Adrenal gland (tissue), 12 donors: ENCODE data around the gene OR10A5. TPM values are rescaled to one million over a fixed set of nuclear protein-coding genes. Genes with fewer than 3 reads are reported as not detected.

ENCODE experiments used
- DNase-seq, 7 donors: peaks; one replicate each; pipeline ENCODE4 v3.0.0-alpha.2; 2019 to 2020
- H3K27ac ChIP-seq, 5 donors: fragments of 200-600 bp; sonication (generic) in 4 of 5; 1 replicate in 3 of 5; 2 replicates in 2 of 5; pipeline versions ENCODE4 v1.5.1 to v1.8.0; 2016 to 2020; ENCODE audit warnings: mild to moderate bottlenecking in 1 of 5
- H3K27me3 ChIP-seq: fragments of 200-600 bp; 2 replicates; pipeline ENCODE4 v1.8.0; 2021
- H3K36me3 ChIP-seq, 2 donors: fragments of 200-600 bp; replicated peaks in 1 of 2; 1 replicate in 1 of 2; 2 replicates in 1 of 2; pipeline versions ENCODE4 v1.5.1 to v1.8.0; 2018 to 2022
- H3K4me1 ChIP-seq, 2 donors: fragments of 200-600 bp; replicated peaks in 1 of 2; 1 replicate in 1 of 2; 2 replicates in 1 of 2; pipeline versions ENCODE4 v1.5.1 to v1.8.0; 2018 to 2021
- H3K4me3 ChIP-seq, 4 donors: fragments of 200-600 bp; sonication (generic) in 3 of 4; one replicate each; pipeline ENCODE4 v1.5.1; 2016 to 2018
- H3K9me3 ChIP-seq, 3 donors: fragments of 200-600 bp; sonication (generic) in 1 of 3; replicated peaks in 1 of 3; 1 replicate in 2 of 3; 2 replicates in 1 of 3; pipeline versions ENCODE4 v1.5.1 to v1.8.0; 2016 to 2021
- POLR2A ChIP-seq, 2 donors: fragments of 450-650 bp; IDR thresholded peaks; one replicate each; pipeline ENCODE4 v1.6.1; 2017; ENCODE audit warnings: antibody characterized with exemption in 2 of 2, mild to moderate bottlenecking in 2 of 2, moderate library complexity in 1 of 2
- WGBS, 4 donors: extraction: QIAGEN DNeasy Blood & Tissue Kit in 2 of 4; methylation state at CpG; one replicate each; pipeline versions ENCODE4 v1.1.5 to v1.1.7; 2013 to 2017; 5-methylcytosine and 5-hydroxymethylcytosine counted together
- intact Hi-C, 2 donors: fragments of 100-400 bp; cut with DNase I; formaldehyde crosslinking; loops; one replicate each; pipeline versions ENCODE4 v1.14.1 to v1.15.0; 2022 to 2023
- polyA plus RNA-seq, 3 donors: library from polyadenylated mRNA; stranded (reverse); fragments of 200-250 nt in 2 of 3; fragments of 350-450 nt in 1 of 3; fragmentation: Illumina TruSeq in 1 of 3; extraction: RNeasy Lipid Tissue Mini Kit (QIAGEN cat#74804) in 1 of 3; gene quantifications; one replicate each; pipeline ENCODE4 v1.2.3, GENCODE V29; 2013 to 2014
- total RNA-seq, 9 donors: library from RNA; depleted of rRNA in 4 of 9; stranded (reverse); fragments of >200 nt in 4 of 9; fragments of 120-200 nt in 1 of 9; fragmentation: NEBNext Ultra II Directional in 1 of 9; extraction: Animal tissue kit (Norgen Biotek cat#: 25700) in 1 of 9; gene quantifications; one replicate each; pipeline versions ENCODE4 v1.1.0 to v1.2.4, GENCODE V29; 2013 to 2023
- TF ChIP-seq, protein P1 (sequence below), 6 experiments: fragments of 450-650 bp in 4 of 6; fragments of 200-600 bp in 2 of 6; sonication (generic) in 1 of 6; IDR thresholded peaks; 1 replicate in 5 of 6; 2 replicates in 1 of 6; pipeline versions ENCODE4 v1.5.1 to v1.8.0; 2016 to 2021; ENCODE audit warnings: antibody characterized with exemption in 6 of 6, mild to moderate bottlenecking in 2 of 6, moderate library complexity in 1 of 6
- donor health status: healthy with polysubstance abuse.
- donor health status: Bipolar disorder and iron deficiency.
- donor health status: DM: yes; HTN: yes; CAD: no.
- donor health status: DM: no; HTN: no; CAD: no.
- donor health status: DM: no; HTN: no; CAD: no.
- donor health status: DM: yes; HTN: yes; CAD: no.

Gene OR10A5
- total and polyA plus RNA-seq, 12 donors, result not detected

DNA sequence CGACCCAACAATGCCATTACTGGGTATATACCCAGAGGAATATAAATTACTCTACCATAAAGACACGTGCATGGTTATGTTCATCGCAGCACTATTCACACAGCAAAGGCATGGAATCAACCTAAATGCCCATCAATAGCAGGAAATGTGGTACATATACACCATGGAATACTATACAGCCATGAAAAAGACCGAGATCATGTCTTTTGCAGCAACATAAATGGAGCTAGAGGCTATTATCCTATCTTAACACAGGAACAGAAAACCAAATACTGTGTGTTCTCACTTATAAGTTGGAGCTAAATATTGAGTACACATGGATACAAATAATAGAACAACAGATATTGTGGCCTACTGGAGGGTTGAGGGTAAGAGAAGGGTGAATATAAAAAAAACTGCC lies 43.3 kb downstream of the OR10A5 start:
- 81 to 91% (median 85%) methylated on average over 4 of the region's 4 CpGs for WGBS, 4 donors
- DNase-seq, result no peak
- Histone ChIP-seq H3K27me3 (peaks cover 4% of the 10 kb centered on the region), H3K4me1 (no peaks in the 10 kb centered on the region), H3K4me3 (no peak overlapping the region), H3K27ac (no peak overlapping the region), H3K36me3 (no peaks in the 10 kb centered on the region), H3K9me3 (no peaks in the 10 kb centered on the region)
- intact Hi-C loops, result no loop called here
- no peak for TF ChIP-seq POLR2A (IDR thresholded peaks at IDR 0.05)
- TF ChIP-seq, protein P1, sequence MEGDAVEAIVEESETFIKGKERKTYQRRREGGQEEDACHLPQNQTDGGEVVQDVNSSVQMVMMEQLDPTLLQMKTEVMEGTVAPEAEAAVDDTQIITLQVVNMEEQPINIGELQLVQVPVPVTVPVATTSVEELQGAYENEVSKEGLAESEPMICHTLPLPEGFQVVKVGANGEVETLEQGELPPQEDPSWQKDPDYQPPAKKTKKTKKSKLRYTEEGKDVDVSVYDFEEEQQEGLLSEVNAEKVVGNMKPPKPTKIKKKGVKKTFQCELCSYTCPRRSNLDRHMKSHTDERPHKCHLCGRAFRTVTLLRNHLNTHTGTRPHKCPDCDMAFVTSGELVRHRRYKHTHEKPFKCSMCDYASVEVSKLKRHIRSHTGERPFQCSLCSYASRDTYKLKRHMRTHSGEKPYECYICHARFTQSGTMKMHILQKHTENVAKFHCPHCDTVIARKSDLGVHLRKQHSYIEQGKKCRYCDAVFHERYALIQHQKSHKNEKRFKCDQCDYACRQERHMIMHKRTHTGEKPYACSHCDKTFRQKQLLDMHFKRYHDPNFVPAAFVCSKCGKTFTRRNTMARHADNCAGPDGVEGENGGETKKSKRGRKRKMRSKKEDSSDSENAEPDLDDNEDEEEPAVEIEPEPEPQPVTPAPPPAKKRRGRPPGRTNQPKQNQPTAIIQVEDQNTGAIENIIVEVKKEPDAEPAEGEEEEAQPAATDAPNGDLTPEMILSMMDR (IDR thresholded peaks at IDR 0.05), result no peak

DNA sequence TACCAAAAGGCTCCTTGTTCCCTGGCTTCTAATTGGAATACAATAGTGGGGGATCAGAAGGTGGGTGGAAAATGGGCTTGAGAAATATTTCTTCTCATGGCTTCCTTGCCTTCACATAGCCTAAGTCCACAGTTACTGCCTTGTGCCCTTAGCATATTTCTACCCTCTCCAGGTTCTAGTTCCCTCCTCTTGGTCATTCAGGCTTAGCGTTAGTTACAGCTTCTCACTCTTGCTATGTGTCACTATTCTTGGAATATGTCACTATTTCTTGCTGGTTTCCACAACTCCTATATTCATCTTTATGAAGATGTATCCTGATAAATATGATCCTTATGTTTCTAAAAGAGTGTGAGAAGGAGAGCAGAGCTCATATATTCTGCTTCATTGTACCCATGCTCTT lies 44.4 kb downstream of the OR10A5 start:
- 83 to 96% (median 89%) methylated on average over 1 of the region's 1 CpG for WGBS, 4 donors
- H3K27me3 ChIP-seq, result peaks cover 4% of the 10 kb centered on the region

DNA sequence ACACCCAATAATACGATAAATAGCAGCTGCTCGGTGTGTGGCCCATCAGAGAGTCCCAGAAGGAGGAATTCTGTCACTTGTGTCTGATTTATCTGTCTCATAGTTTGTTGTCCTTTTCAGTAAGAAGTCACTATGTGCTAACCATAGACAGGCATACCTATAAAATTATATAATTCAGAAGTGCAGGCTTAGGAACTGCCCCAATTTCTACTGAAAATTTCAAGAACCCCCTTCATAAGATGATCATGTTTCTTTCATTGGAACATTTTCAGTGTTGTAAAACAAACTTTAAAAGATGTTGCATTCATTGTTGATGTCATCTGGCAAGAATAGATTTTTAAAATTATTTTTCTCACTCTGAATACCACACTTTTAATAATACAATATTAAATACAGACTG lies 46.9 kb downstream of the OR10A5 start, which contains the start of gene OR2D2:
Gene OR2D2, minus strand, starts transcription at position 101 of the 400 bp plus-strand sequence. Its CDS starts 0 bp downstream, at position 101.
- no peak for DNase-seq
- Histone ChIP-seq H3K36me3 (no peaks in the 10 kb centered on the region), H3K27ac (no peak within 1 kb of the TSS), H3K4me3 (no peak within 1 kb of the TSS), H3K27me3 (peaks cover 4% of the 10 kb centered on the region), H3K4me1 (no peaks in the 10 kb centered on the region), H3K9me3 (no peaks in the 10 kb centered on the region)
- TF ChIP-seq, protein P1 (IDR thresholded peaks at IDR 0.05), result no peak
- intact Hi-C loops, result no loop called here
- WGBS, 4 donors, result 71 to 86% (median 76%) methylated on average over 2 of the region's 2 CpGs

More for the DNA sequence above, 44.4 kb downstream of the OR10A5 start:
- Histone ChIP-seq H3K4me1 (no peaks in the 10 kb centered on the region), H3K27ac (no peak overlapping the region), H3K9me3 (no peaks in the 10 kb centered on the region), H3K36me3 (no peaks in the 10 kb centered on the region), H3K4me3 (no peak overlapping the region)
- TF ChIP-seq, protein P1 (IDR thresholded peaks at IDR 0.05), result no peak
- TF ChIP-seq POLR2A (IDR thresholded peaks at IDR 0.05), result no peak
- DNase-seq, result no peak
- intact Hi-C loops, result no loop called here

DNA sequence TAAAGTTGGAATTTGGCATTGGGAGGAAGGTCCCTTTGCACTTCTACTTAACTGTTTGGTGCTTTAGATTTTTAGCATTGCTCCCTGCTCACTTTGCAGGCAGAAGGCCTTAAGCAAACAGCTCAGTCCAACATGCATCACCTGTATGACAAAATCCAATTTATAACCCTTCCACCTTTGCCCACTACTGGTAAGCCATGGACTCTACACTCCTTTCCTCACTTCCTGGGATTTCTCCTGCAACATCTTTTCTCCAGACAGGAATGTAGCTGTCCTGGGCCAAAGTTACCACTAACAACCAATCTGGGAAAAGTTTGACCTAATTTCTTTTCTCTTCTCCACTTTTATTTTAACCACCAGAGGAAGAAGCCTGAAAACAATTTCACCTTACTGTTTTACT lies 48.6 kb downstream of the OR10A5 start:
- Histone ChIP-seq H3K9me3 (no peaks in the 10 kb centered on the region), H3K27ac (no peak overlapping the region), H3K4me3 (no peak overlapping the region), H3K27me3 (peaks cover 4% of the 10 kb centered on the region), H3K4me1 (no peaks in the 10 kb centered on the region), H3K36me3 (no peaks in the 10 kb centered on the region)
- no peak for DNase-seq
- TF ChIP-seq, protein P1 (IDR thresholded peaks at IDR 0.05), result no peak
- intact Hi-C loops, result no loop called here
